HEK293 (cell line): ENCODE data around the gene PCSK5.
"Not testable (repeated sequence)": the region's sequence is repeated elsewhere in the genome, so short reads cannot be mapped to it uniquely, and the experiment has no call there.

Experiments used
- CTCF ChIA-PET: fragments of 350-600 bp; formaldehyde crosslinking; extraction: SDS; loops from one replicate; lab custom pipeline; 2021; ENCODE audit warnings: antibody characterized with exemption; lab: Yijun Ruan, JAX
- POLR2A ChIA-PET: fragments of 300-600 bp; formaldehyde crosslinking; extraction: SDS; loops from one replicate; lab custom pipeline; 2020; ENCODE audit warnings: antibody characterized with exemption, inconsistent platforms; lab: Yijun Ruan, JAX
- H3K27ac ChIP-seq: fragments of 200-500 bp; sonication (Bioruptor generic); 2 replicates; pipeline ENCODE4 v1.5.1; 2014; ENCODE audit warnings: low read depth, low read length, control low read depth, inconsistent platforms; ENCODE audit errors: extremely low read depth
- H3K36me3 ChIP-seq, 2 experiments: fragments of 200-500 bp in 1 of 2; sonication (Bioruptor generic) in 1 of 2; 1 replicate in 1 of 2; 2 replicates in 1 of 2; pipeline ENCODE4 v1.5.1; 2014 to 2017; ENCODE audit warnings: inconsistent platforms in 2 of 2, low read length in 2 of 2; ENCODE audit not compliant: control insufficient read depth in 2 of 2, insufficient read depth in 1 of 2
- H3K4me1 ChIP-seq: fragments of 200-500 bp; sonication (Bioruptor generic); 2 replicates; pipeline ENCODE4 v1.5.1; 2014; ENCODE audit warnings: mild to moderate bottlenecking, low read length, inconsistent platforms; ENCODE audit not compliant: control insufficient read depth, insufficient read depth
- H3K4me3 ChIP-seq: 2 replicates; pipeline ENCODE4 v1.5.1; 2011; ENCODE audit warnings: low read depth, mild to moderate bottlenecking, control low read depth, low read length, moderate library complexity
- H3K9me3 ChIP-seq: fragments of 200-500 bp; sonication (Bioruptor generic); 2 replicates; pipeline ENCODE4 v1.5.1; 2014; ENCODE audit warnings: low read depth, low read length, inconsistent platforms; ENCODE audit not compliant: control insufficient read depth, insufficient read depth
- KLF8 ChIP-seq: fragments of 450-650 bp; formaldehyde crosslinking; IDR thresholded peaks from 2 replicates; pipeline ENCODE4 v1.5.1; 2016; ENCODE audit warnings: missing biosample characterization, missing genetic modification characterization
- SCRT1 ChIP-seq: fragments of 450-650 bp; formaldehyde crosslinking; IDR thresholded peaks from 2 replicates; pipeline ENCODE4 v1.5.1; 2016; ENCODE audit warnings: missing biosample characterization, missing genetic modification characterization, borderline replicate concordance
- SETDB1 ChIP-seq: IDR thresholded peaks from one replicate; pipeline ENCODE4 v1.6.1; 2017; ENCODE audit warnings: mild to moderate bottlenecking, low read length, moderate library complexity, mixed read lengths; ENCODE audit not compliant: insufficient read length
- SP2 ChIP-seq: fragments of 450-650 bp; formaldehyde crosslinking; IDR thresholded peaks from 2 replicates; pipeline ENCODE4 v1.5.1; 2016; ENCODE audit warnings: missing biosample characterization, missing genetic modification characterization
- YY2 ChIP-seq: fragments of 450-650 bp; formaldehyde crosslinking; IDR thresholded peaks from 2 replicates; pipeline ENCODE4 v1.5.1; 2016; ENCODE audit warnings: missing biosample characterization, missing genetic modification characterization
- ZFP3 ChIP-seq: fragments of 450-650 bp; formaldehyde crosslinking; IDR thresholded peaks from 2 replicates; pipeline ENCODE4 v1.5.1; 2016; ENCODE audit warnings: low read depth, missing biosample characterization, missing genetic modification characterization
- ZNF19 ChIP-seq: fragments of 450-650 bp; formaldehyde crosslinking; IDR thresholded peaks from 2 replicates; pipeline ENCODE4; 2016; ENCODE audit warnings: missing biosample characterization, missing genetic modification characterization, low read depth
- ZNF221 ChIP-seq: fragments of 450-650 bp; formaldehyde crosslinking; IDR thresholded peaks from 2 replicates; pipeline ENCODE4 v1.5.1; 2017; ENCODE audit warnings: missing biosample characterization, missing genetic modification characterization, borderline replicate concordance
- ZNF266 ChIP-seq: fragments of 450-650 bp; formaldehyde crosslinking; IDR thresholded peaks from 2 replicates; pipeline ENCODE4 v1.5.1; 2016; ENCODE audit warnings: missing biosample characterization, missing genetic modification characterization, low read depth
- ZNF274 ChIP-seq, 2 experiments: fragments of 200-500 bp in 1 of 2; fragments of 450-650 bp in 1 of 2; sonication (Bioruptor generic) in 1 of 2; formaldehyde crosslinking in 1 of 2; IDR thresholded peaks; 2 replicates each; pipeline versions ENCODE4 v1.5.1 to v1.6.1; 2014 to 2016; ENCODE audit warnings: borderline replicate concordance in 1 of 2, inconsistent platforms in 1 of 2, low read length in 1 of 2, missing biosample characterization in 1 of 2, missing genetic modification characterization in 1 of 2
- ZNF280D ChIP-seq: fragments of 450-650 bp; formaldehyde crosslinking; IDR thresholded peaks from 2 replicates; pipeline ENCODE4 v1.5.1; 2016; ENCODE audit warnings: missing biosample characterization, missing genetic modification characterization
- ZNF366 ChIP-seq: fragments of 450-650 bp; formaldehyde crosslinking; conservative IDR thresholded peaks from 2 replicates; pipeline ENCODE4 v1.5.1; 2016; ENCODE audit warnings: missing biosample characterization, missing genetic modification characterization
- ZNF501 ChIP-seq: fragments of 450-650 bp; formaldehyde crosslinking; IDR thresholded peaks from 2 replicates; pipeline ENCODE4 v1.5.1; 2016; ENCODE audit warnings: missing biosample characterization, missing genetic modification characterization
- ZNF558 ChIP-seq: fragments of 450-650 bp; formaldehyde crosslinking; IDR thresholded peaks from 2 replicates; pipeline ENCODE4 v1.5.1; 2016; ENCODE audit warnings: missing biosample characterization, missing genetic modification characterization
- ZNF580 ChIP-seq: fragments of 450-650 bp; formaldehyde crosslinking; IDR thresholded peaks from 2 replicates; pipeline ENCODE4 v1.5.1; 2016; ENCODE audit warnings: missing biosample characterization, missing genetic modification characterization
- ZNF596 ChIP-seq: fragments of 450-650 bp; IDR thresholded peaks from 2 replicates; pipeline ENCODE4 v1.5.0; 2018; ENCODE audit warnings: missing biosample characterization, mild to moderate bottlenecking, missing genetic modification characterization, moderate library complexity
- ZNF639 ChIP-seq: fragments of 450-650 bp; formaldehyde crosslinking; IDR thresholded peaks from 2 replicates; pipeline ENCODE4 v1.5.1; 2016; ENCODE audit warnings: missing biosample characterization, missing genetic modification characterization
- ZSCAN16 ChIP-seq: fragments of 450-650 bp; formaldehyde crosslinking; IDR thresholded peaks from 2 replicates; pipeline ENCODE4 v1.5.1; 2016; ENCODE audit warnings: missing biosample characterization, missing genetic modification characterization
- TF ChIP-seq, protein P1 (sequence below): fragments of 450-650 bp; formaldehyde crosslinking; IDR thresholded peaks from 2 replicates; pipeline ENCODE4 v1.5.1; 2016; ENCODE audit warnings: missing biosample characterization, missing genetic modification characterization, low read depth

PCSK5 gene

DNA sequence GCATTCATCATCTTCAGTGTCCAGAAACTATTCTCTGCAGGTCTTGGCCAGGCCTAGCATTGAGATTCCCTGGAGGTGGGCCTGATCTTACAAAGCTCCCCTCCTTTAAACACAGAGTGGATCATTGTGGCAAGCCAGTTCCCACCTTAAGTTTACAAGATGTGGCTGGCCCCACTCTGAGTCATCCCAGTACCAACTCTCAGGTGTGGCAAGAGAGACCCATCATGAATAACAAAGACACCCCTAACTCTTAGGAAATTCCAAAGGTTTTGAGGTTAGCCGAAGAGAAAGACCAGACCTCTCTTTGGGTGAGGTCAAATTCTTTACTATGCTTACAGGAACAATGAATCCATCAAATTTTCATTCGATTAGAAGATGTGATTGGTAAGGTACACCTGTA lies 425.6 kb downstream of the PCSK5 start:
- no peaks in the 10 kb centered on the region for H3K9me3 ChIP-seq
- peaks cover 0 to 3% of the 10 kb centered on the region in 2 experiments; a peak in 1 of 3 replicates for H3K36me3 ChIP-seq
- H3K27ac ChIP-seq: no peak overlapping the region
- no peak overlapping the region for H3K4me3 ChIP-seq
- CTCF ChIA-PET: interaction anchor here (0.6 to 0.7 kb wide), 3 partner anchors 14 to 354 kb away, joined by 3 to 6 read pairs (median 3); no protein-coding TSS in a partner anchor
- TF ChIP-seq ZNF19 (tag by site-specific recombination): no peak
- no peak for TF ChIP-seq KLF8
- no peak for TF ChIP-seq ZNF274 (IDR thresholded peaks at IDR 0.05; ENCODE audit: low read length)
- no peak for TF ChIP-seq ZNF274 (tag by site-specific recombination; IDR thresholded peaks at IDR 0.05; ENCODE audit: borderline replicate concordance)
- no peak for TF ChIP-seq ZNF558
- TF ChIP-seq ZNF639 (tag by site-specific recombination): no peak
- TF ChIP-seq SP2 (tag by site-specific recombination): no peak
- TF ChIP-seq ZFP3 (tag by site-specific recombination): no peak
- TF ChIP-seq ZNF366 (tag by site-specific recombination): no peak
- TF ChIP-seq SCRT1 (tag by site-specific recombination): no peak
- TF ChIP-seq, protein P1, sequence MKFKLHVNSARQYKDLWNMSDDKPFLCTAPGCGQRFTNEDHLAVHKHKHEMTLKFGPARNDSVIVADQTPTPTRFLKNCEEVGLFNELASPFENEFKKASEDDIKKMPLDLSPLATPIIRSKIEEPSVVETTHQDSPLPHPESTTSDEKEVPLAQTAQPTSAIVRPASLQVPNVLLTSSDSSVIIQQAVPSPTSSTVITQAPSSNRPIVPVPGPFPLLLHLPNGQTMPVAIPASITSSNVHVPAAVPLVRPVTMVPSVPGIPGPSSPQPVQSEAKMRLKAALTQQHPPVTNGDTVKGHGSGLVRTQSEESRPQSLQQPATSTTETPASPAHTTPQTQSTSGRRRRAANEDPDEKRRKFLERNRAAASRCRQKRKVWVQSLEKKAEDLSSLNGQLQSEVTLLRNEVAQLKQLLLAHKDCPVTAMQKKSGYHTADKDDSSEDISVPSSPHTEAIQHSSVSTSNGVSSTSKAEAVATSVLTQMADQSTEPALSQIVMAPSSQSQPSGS (tag by site-specific recombination): no peak
- TF ChIP-seq ZNF221: no peak
- TF ChIP-seq SETDB1: no peak
- TF ChIP-seq YY2 (tag by site-specific recombination): no peak
- TF ChIP-seq ZNF580 (tag by site-specific recombination): no peak
- TF ChIP-seq ZSCAN16 (tag by site-specific recombination): no peak
- TF ChIP-seq ZNF280D (tag by site-specific recombination): no peak
- TF ChIP-seq ZNF501 (tag by site-specific recombination): no peak
- TF ChIP-seq ZNF266 (tag by site-specific recombination): no peak
- no peak for TF ChIP-seq ZNF596 (tag by site-specific recombination)
- POLR2A ChIA-PET: interaction anchor here (0.6 to 0.7 kb wide), 2 partner anchors 38 to 78 kb away, joined by 3 read pairs; partner anchors contain the start of gene RFK
- H3K4me1 ChIP-seq: no peaks in the 10 kb centered on the region

DNA sequence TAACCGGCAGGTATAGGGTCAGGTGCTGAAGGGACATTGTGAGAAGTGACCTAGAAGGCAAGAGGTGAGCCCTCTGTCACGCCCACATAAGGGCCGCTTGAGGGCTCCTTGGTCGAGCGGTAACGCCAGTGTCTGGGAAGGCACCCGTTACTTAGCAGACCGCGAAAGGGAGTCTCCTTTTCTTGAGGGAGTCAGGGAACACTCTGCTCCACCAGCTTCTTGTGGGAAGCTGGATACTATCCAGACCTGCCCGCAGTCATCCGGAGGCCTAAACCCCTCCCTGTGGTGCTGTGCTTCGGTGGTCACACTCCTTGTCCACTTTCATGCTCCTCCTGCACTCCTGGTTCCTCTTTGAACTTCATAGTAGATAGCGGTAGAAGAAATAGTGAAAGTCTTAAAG lies 429.0 kb downstream of the PCSK5 start:
- CTCF ChIA-PET: interaction anchor here (1.5 kb wide), 1 partner anchor 22 kb away, joined by 3 read pairs; no protein-coding TSS in a partner anchor
- H3K9me3 ChIP-seq, H3K27ac ChIP-seq, H3K4me3 ChIP-seq, H3K4me1 ChIP-seq, H3K36me3 ChIP-seq, POLR2A ChIA-PET: not testable (repeated sequence)
